CD4-positive, alpha-beta memory T cell (primary cell): Measurements from ENCODE around the gene SYK. TPM values are rescaled to one million over a fixed set of nuclear protein-coding genes. Genes with fewer than 3 reads are reported as not detected.

Experiments
- CTCF ChIA-PET: fragments of 350-600 bp; sonication (Branson Sonifier 250); formaldehyde crosslinking; loops from one replicate; lab custom pipeline; 2021; ENCODE audit warnings: inconsistent platforms; ENCODE audit not compliant: partially characterized antibody; lab: Charles Lee
- POLR2A ChIA-PET: fragments of 350-600 bp; sonication (Branson Sonifier 250); formaldehyde crosslinking; loops from one replicate; lab custom pipeline; 2021; ENCODE audit not compliant: partially characterized antibody; lab: Charles Lee
- DNase-seq, 5 donors: peaks; one replicate each; pipeline versions ENCODE4 v3.0.0 to v3.0.0-alpha.2; 2020 to 2022; ENCODE audit warnings: mixed read lengths in 1 of 5
- H3K27ac ChIP-seq: one replicate; pipeline ENCODE4 v1.7.0; 2013; ENCODE audit warnings: low read depth, low read length
- H3K27me3 ChIP-seq: 2 replicates; pipeline ENCODE4 v1.7.0; 2013; ENCODE audit warnings: mild to moderate bottlenecking, low read length, moderate library complexity; ENCODE audit not compliant: insufficient read depth
- H3K36me3 ChIP-seq: 2 replicates; pipeline ENCODE4 v1.7.0; 2013; ENCODE audit warnings: mild to moderate bottlenecking, low read length, moderate library complexity; ENCODE audit not compliant: insufficient read depth
- H3K4me1 ChIP-seq: 2 replicates; pipeline ENCODE4 v1.7.0; 2013; ENCODE audit warnings: mild to moderate bottlenecking, low read length, moderate library complexity; ENCODE audit not compliant: insufficient read depth
- H3K4me3 ChIP-seq, 2 donors: one replicate each; pipeline ENCODE4 v1.7.0; 2013; ENCODE audit warnings: low read length in 2 of 2, mild to moderate bottlenecking in 1 of 2
- H3K9me3 ChIP-seq, 2 donors: one replicate each; pipeline ENCODE4 v1.7.0; 2013; ENCODE audit warnings: low read length in 2 of 2, control low read depth in 1 of 2; ENCODE audit not compliant: control insufficient read depth in 1 of 2
- H3K27ac Mint-ChIP-seq, 7 donors: one replicate each; pipeline ENCODE4 v1.8.0; 2020 to 2021; ENCODE audit warnings: mixed read lengths in 7 of 7, mild to moderate bottlenecking in 6 of 7, inconsistent platforms in 3 of 7, moderate library complexity in 3 of 7
- H3K27me3 Mint-ChIP-seq, 2 donors: one replicate each; pipeline ENCODE4 v1.8.0; 2020 to 2021; ENCODE audit warnings: mixed read lengths in 2 of 2
- H3K36me3 Mint-ChIP-seq, 2 donors: one replicate each; pipeline ENCODE4 v1.8.0; 2020 to 2021; ENCODE audit warnings: mixed read lengths in 2 of 2, inconsistent platforms in 1 of 2, mild to moderate bottlenecking in 1 of 2
- H3K4me1 Mint-ChIP-seq, 4 donors: one replicate each; pipeline ENCODE4 v1.8.0; 2020 to 2021; ENCODE audit warnings: mixed read lengths in 4 of 4, mild to moderate bottlenecking in 1 of 4
- H3K4me3 Mint-ChIP-seq, 8 donors: one replicate each; pipeline ENCODE4 v1.8.0; 2020 to 2021; ENCODE audit warnings: mixed read lengths in 8 of 8, mild to moderate bottlenecking in 7 of 8, moderate library complexity in 6 of 8, inconsistent platforms in 3 of 8
- H3K9me3 Mint-ChIP-seq, 8 donors: one replicate each; pipeline ENCODE4 v1.8.0; 2020 to 2021; ENCODE audit warnings: mixed read lengths in 8 of 8, mild to moderate bottlenecking in 5 of 8, inconsistent platforms in 3 of 8, moderate library complexity in 1 of 8
- intact Hi-C: fragments of 100-400 bp; cut with micrococcal nuclease; formaldehyde crosslinking; loops from one replicate; pipeline ENCODE4 v1.15.1; 2023
- polyA plus RNA-seq, 2 donors: library from polyadenylated mRNA; unstranded; fragments of 300-500 nt; fragmentation: Illumina TruSeq; gene quantifications; one replicate each; pipeline ENCODE4 v1.2.3, GENCODE V29; 2021
- total RNA-seq, 2 experiments: library from RNA; stranded (reverse); gene quantifications; one replicate each; pipeline ENCODE4 v1.2.3, GENCODE V29; 2021

Gene SYK
- total and polyA plus RNA-seq, 4 experiments from 2014 or later: 0.08 to 1.9 (median 0.78) TPM

DNA sequence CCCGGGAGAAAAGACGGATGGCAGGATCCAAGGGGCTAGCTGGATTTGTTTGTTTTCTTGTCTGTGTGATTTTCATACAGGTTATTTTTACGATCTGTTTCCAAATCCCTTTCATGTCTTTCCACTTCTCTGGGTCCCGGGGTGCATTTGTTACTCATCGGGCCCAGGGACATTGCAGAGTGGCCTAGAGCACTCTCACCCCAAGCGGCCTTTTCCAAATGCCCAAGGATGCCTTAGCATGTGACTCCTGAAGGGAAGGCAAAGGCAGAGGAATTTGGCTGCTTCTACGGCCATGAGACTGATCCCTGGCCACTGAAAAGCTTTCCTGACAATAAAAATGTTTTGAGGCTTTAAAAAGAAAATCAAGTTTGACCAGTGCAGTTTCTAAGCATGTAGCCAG, 94.2 kb downstream of the SYK start:
- H3K4me3 Mint-ChIP-seq: no peak overlapping the region
- Histone ChIP-seq H3K36me3 (no peaks in the 10 kb centered on the region), H3K27ac (no peak overlapping the region), H3K9me3 (no peaks in the 10 kb centered on the region), H3K27me3 (no peaks in the 10 kb centered on the region), H3K4me1 (no peaks in the 10 kb centered on the region), H3K4me3 (no peak overlapping the region)
- no peak overlapping the region for H3K27ac Mint-ChIP-seq
- no peaks in the 10 kb centered on the region for H3K4me1 Mint-ChIP-seq
- CTCF ChIA-PET: no interaction called here
- no peaks in the 10 kb centered on the region for H3K9me3 Mint-ChIP-seq
- intact Hi-C loops: no loop called here
- H3K36me3 Mint-ChIP-seq: no peaks in the 10 kb centered on the region
- POLR2A ChIA-PET: no interaction called here
- H3K27me3 Mint-ChIP-seq: peaks cover 4% of the 10 kb centered on the region in 2 donors
- no peak for DNase-seq

DNA sequence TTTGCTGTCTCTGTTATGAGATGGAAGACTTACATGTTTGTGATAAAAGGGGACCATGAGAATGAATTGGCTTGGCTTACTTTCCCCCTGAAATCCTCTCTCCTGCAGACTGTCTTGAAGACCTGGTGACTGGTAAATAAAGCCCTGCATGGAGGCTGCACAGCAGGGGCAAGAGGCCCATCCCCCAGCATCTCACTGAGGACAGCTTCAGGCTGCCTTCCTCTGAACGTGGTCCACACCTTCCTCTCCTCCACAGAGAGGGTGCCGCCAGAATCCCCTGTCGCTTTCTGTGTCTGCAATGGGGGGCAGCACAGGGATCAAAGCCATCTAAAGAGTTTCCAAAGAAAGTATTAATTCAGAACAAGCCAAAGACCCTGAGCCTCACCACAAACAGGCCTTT, 94.6 kb downstream of the SYK start:
- H3K4me3 ChIP-seq: no peak overlapping the region
- no peaks in the 10 kb centered on the region for H3K9me3 ChIP-seq
- Mint-ChIP-seq H3K9me3 (no peaks in the 10 kb centered on the region), H3K4me3 (no peak overlapping the region), H3K36me3 (no peaks in the 10 kb centered on the region), H3K27me3 (peaks cover 3 to 4% of the 10 kb centered on the region in 2 donors), H3K27ac (no peak overlapping the region), H3K4me1 (no peaks in the 10 kb centered on the region)
- no peak overlapping the region for H3K27ac ChIP-seq
- intact Hi-C loops: no loop called here
- ChIA-PET POLR2A (no interaction called here), CTCF (no interaction called here)
- no peaks in the 10 kb centered on the region for H3K27me3 ChIP-seq
- H3K36me3 ChIP-seq: no peaks in the 10 kb centered on the region
- DNase-seq: no peak
- H3K4me1 ChIP-seq: no peaks in the 10 kb centered on the region

DNA sequence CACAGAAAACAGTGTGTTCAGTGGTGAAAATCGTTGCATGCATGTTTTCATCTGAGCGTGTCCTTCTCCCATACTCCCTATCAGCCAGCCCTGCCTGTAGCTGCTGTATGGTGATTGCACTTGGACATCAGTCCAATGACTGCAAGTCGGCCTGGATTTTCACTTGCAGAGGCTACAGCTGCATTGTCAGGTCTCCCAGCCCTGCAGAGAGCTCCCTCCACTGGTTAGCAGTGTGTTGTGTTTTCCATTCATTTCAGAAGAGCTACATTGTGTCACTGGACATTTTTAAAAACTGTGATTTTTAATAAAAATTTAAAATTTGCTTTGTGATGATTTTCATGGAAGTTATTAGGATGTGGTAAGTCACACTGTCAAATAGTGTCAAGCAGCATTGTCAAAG, 96.6 kb downstream of the SYK start:
- Histone ChIP-seq H3K36me3 (no peaks in the 10 kb centered on the region), H3K4me3 (no peak overlapping the region), H3K27ac (no peak overlapping the region), H3K27me3 (no peaks in the 10 kb centered on the region), H3K9me3 (no peaks in the 10 kb centered on the region), H3K4me1 (no peaks in the 10 kb centered on the region)
- no peak overlapping the region for H3K4me3 Mint-ChIP-seq
- DNase-seq: no peak
- H3K27me3 Mint-ChIP-seq: peaks cover 1 to 4% of the 10 kb centered on the region in 2 donors
- intact Hi-C loops: no loop called here
- no peaks in the 10 kb centered on the region for H3K4me1 Mint-ChIP-seq
- CTCF ChIA-PET: interaction anchor here (1.0 kb wide), 1 partner anchor 16 kb away, joined by 6 read pairs; no protein-coding TSS in a partner anchor
- H3K36me3 Mint-ChIP-seq: no peaks in the 10 kb centered on the region
- POLR2A ChIA-PET: no interaction called here
- no peak overlapping the region for H3K27ac Mint-ChIP-seq
- H3K9me3 Mint-ChIP-seq: peaks cover 0 to 8% (median 0%) of the 10 kb centered on the region in 8 donors

DNA sequence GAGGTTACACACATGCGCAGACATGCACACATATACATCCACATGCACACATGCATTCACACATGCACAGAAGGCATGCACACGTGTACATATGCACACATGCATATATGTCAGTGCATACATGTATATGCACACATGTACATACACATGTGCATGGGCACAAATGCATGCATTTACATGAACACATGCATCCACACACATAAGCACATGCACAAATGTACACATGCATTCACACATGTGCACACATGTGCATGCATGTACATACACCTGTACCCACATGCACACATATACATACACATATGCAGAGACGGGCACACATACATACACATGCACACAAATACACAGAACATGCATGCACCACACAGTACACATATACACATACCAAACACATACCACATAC, 97.7 kb downstream of the SYK start:
- H3K27ac Mint-ChIP-seq: no peak overlapping the region
- CTCF ChIA-PET: no interaction called here
- H3K4me1 ChIP-seq: no peaks in the 10 kb centered on the region

DNA sequence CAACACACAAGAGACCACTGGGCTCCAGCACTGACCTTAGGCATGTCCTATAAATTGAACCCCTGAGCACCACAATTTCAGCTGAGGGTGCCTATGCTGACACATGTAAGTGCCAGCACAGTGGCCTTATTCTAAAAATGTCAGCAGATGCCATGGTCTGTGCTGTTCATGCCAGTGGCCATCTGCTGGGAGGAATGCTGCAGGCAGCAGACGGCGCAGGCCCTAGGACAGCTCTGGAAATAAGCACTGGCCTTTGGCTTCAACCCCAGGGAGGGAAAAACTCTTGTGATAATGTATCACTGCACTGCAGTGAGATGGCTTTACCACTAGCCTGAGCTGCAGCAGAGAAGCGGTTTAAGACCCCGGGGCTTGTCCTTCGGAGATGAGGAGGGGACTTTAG, 98.5 kb downstream of the SYK start:
- H3K4me3 Mint-ChIP-seq: no peak overlapping the region
- Histone ChIP-seq H3K4me3 (no peak overlapping the region), H3K27ac (no peak overlapping the region), H3K36me3 (no peaks in the 10 kb centered on the region), H3K9me3 (no peaks in the 10 kb centered on the region), H3K27me3 (no peaks in the 10 kb centered on the region), H3K4me1 (no peaks in the 10 kb centered on the region)
- peaks cover 4 to 5% of the 10 kb centered on the region in 2 donors for H3K27me3 Mint-ChIP-seq
- DNase-seq: no peak
- H3K9me3 Mint-ChIP-seq: peaks cover 0 to 11% (median 0%) of the 10 kb centered on the region in 8 donors
- CTCF ChIA-PET: no interaction called here
- no peaks in the 10 kb centered on the region for H3K4me1 Mint-ChIP-seq
- no peak overlapping the region for H3K27ac Mint-ChIP-seq
- intact Hi-C loops: no loop called here
- no peaks in the 10 kb centered on the region for H3K36me3 Mint-ChIP-seq
- POLR2A ChIA-PET: no interaction called here

More for the DNA sequence above, 97.7 kb downstream of the SYK start:
- Histone ChIP-seq H3K9me3 (no peaks in the 10 kb centered on the region), H3K4me3 (no peak overlapping the region), H3K27me3 (no peaks in the 10 kb centered on the region), H3K27ac (no peak overlapping the region), H3K36me3 (no peaks in the 10 kb centered on the region)
- intact Hi-C loops: no loop called here
- POLR2A ChIA-PET: no interaction called here
- no peak for DNase-seq
- Mint-ChIP-seq H3K36me3 (no peaks in the 10 kb centered on the region), H3K4me1 (no peaks in the 10 kb centered on the region), H3K27me3 (peaks cover 1 to 6% of the 10 kb centered on the region in 2 donors), H3K4me3 (no peak overlapping the region), H3K9me3 (peaks cover 0 to 11% (median 0%) of the 10 kb centered on the region in 8 donors)

DNA sequence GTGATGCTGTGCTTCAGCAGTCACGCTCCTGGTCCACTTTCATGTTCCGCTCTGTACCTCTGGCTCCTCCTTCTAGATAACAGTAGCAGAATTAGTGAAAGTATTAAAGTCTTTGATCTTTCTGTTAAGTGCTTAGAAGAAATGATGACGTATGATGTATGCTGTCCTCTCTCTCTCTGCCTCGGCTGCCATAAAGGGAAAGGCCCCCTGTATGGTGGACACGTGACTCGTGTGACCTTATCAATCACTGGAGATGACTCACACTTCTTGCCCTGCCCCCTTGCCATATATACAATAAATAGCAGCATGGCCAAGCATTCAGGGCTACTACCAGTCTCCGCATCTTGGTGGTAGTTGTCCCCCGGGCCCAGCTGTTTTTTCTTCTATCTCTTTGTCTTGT, 100.3 kb downstream of the SYK start:
- no peak overlapping the region for H3K27ac Mint-ChIP-seq
- no peaks in the 10 kb centered on the region for H3K27me3 ChIP-seq
- H3K9me3 Mint-ChIP-seq: peaks cover 0 to 11% (median 0%) of the 10 kb centered on the region in 8 donors
- ChIA-PET CTCF (no interaction called here), POLR2A (no interaction called here)
- no peak overlapping the region for H3K4me3 Mint-ChIP-seq
- peaks cover 6 to 8% of the 10 kb centered on the region in 2 donors for H3K27me3 Mint-ChIP-seq
- intact Hi-C loops: no loop called here
- H3K4me1 ChIP-seq: no peaks in the 10 kb centered on the region
- no peaks in the 10 kb centered on the region for H3K9me3 ChIP-seq
- H3K27ac ChIP-seq: no peak overlapping the region
- no peaks in the 10 kb centered on the region for H3K36me3 ChIP-seq
- H3K4me1 Mint-ChIP-seq: no peaks in the 10 kb centered on the region
- no peak for DNase-seq
- no peaks in the 10 kb centered on the region for H3K36me3 Mint-ChIP-seq
- no peak overlapping the region for H3K4me3 ChIP-seq

DNA sequence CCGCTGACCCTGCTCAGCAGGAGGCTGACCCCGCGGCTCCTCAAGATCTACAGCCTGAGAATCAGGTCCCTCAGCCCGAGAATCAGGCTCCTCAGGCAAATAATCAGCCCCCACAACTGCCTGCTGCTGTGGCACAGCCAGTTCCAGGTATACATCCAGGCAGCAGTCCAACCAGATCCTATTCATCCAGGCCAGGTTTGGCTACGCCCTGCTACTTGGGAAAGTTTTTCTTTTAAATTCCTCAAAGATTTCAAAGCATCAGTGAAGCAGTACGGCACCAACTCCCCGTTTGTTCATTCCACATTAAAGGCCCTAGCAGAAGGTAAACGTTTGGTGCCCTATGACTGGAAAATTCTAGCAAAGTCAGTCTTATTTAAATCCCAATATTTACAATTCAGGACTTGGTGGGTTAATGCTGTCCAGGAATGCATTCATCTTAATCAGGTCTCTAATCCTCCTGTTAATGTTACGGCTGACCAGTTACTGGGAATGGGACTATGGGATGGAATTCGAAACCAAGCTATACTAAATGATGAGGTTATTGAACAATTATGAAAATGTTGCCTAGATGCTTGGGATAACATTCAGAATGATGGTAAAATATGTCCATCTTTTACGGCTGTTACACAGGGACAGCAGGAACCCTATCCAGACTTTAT, 102.3 kb downstream of the SYK start:
- Mint-ChIP-seq H3K27ac (no peak overlapping the region), H3K9me3 (peaks cover 0 to 11% (median 0%) of the 10 kb centered on the region in 8 donors), H3K4me1 (no peaks in the 10 kb centered on the region), H3K27me3 (peaks cover 8% of the 10 kb centered on the region in 2 donors), H3K4me3 (no peak overlapping the region), H3K36me3 (no peaks in the 10 kb centered on the region)
- Histone ChIP-seq H3K9me3 (no peaks in the 10 kb centered on the region), H3K36me3 (no peaks in the 10 kb centered on the region), H3K27me3 (no peaks in the 10 kb centered on the region), H3K4me1 (no peaks in the 10 kb centered on the region), H3K4me3 (no peak overlapping the region), H3K27ac (no peak overlapping the region)
- no peak for DNase-seq
- CTCF ChIA-PET: interaction anchor here (0.9 kb wide), 1 partner anchor 11 kb away, joined by 3 read pairs; no protein-coding TSS in a partner anchor
- POLR2A ChIA-PET: no interaction called here
- intact Hi-C loops: no loop called here
